IMR-90 (cell line): ENCODE data around the gene MARCHF3. TPM values are rescaled to one million over a fixed set of nuclear protein-coding genes. Genes with fewer than 3 reads are reported as not detected.

ENCODE experiments used
- ATAC-seq: fragments of 200-7000 bp; cut with Tn5 transposase; 2 replicates; pipeline ENCODE4 v1.9.1; 2020; ENCODE audit warnings: low read depth, mild to moderate bottlenecking, moderate library complexity
- BruUV-seq: library from RNA; stranded (reverse); fragments of 400-500 nt; replicated peaks from 2 replicates; lab custom pipeline; 2021; lab: Mats Ljungman, UMichigan
- CTCF ChIA-PET: fragments of 300-600 bp; formaldehyde crosslinking; extraction: SDS; loops from one replicate; lab custom pipeline; 2021; ENCODE audit warnings: antibody characterized with exemption; lab: Yijun Ruan, JAX
- POLR2A ChIA-PET: fragments of 300-600 bp; sonication (Branson Sonifier 250); formaldehyde crosslinking; loops from one replicate; lab custom pipeline; 2022; ENCODE audit warnings: antibody characterized with exemption; ENCODE audit not compliant: unreplicated experiment; lab: Charles Lee
- DNase-seq: peaks from one replicate; pipeline ENCODE4 v3.0.0; 2013
- H2AFZ ChIP-seq: replicated peaks from 2 replicates; pipeline ENCODE3; 2013; ENCODE audit warnings: low read length, mild to moderate bottlenecking; ENCODE audit not compliant: poor library complexity
- H2AK5ac ChIP-seq: 2 replicates; pipeline ENCODE4 v1.6.1; 2013; ENCODE audit warnings: low read depth, low read length, inconsistent platforms
- H2AK9ac ChIP-seq: replicated peaks from 2 replicates; pipeline ENCODE3; 2013; ENCODE audit warnings: mild to moderate bottlenecking, low read depth, low read length, moderate library complexity; ENCODE audit not compliant: poor library complexity
- H2BK120ac ChIP-seq: 2 replicates; pipeline ENCODE4 v1.6.1; 2013; ENCODE audit warnings: low read depth, low read length, inconsistent platforms
- H2BK15ac ChIP-seq: 3 replicates; pipeline ENCODE4 v1.6.1; 2013; ENCODE audit warnings: low read depth, low read length, inconsistent platforms
- H2BK20ac ChIP-seq: 2 replicates; pipeline ENCODE4 v1.6.1; 2013; ENCODE audit warnings: low read depth, mild to moderate bottlenecking, inconsistent platforms, low read length, moderate library complexity
- H2BK5ac ChIP-seq: 2 replicates; pipeline ENCODE4 v1.6.1; 2013; ENCODE audit warnings: mild to moderate bottlenecking, low read depth, low read length, inconsistent platforms; ENCODE audit not compliant: poor library complexity, severe bottlenecking
- H3K14ac ChIP-seq: replicated peaks from 2 replicates; pipeline ENCODE4 v1.6.1; 2013; ENCODE audit warnings: low read depth, low read length, inconsistent platforms
- H3K18ac ChIP-seq: 2 replicates; pipeline ENCODE4 v1.6.1; 2013; ENCODE audit warnings: low read depth, low read length, control low read depth
- H3K23ac ChIP-seq: 2 replicates; pipeline ENCODE4 v1.6.1; 2013; ENCODE audit warnings: low read depth, low read length, inconsistent platforms
- H3K27ac ChIP-seq: 2 replicates; pipeline ENCODE4 v1.5.1; 2013; ENCODE audit warnings: mild to moderate bottlenecking, control low read depth, low read length; ENCODE audit not compliant: insufficient read depth
- H3K27me3 ChIP-seq: 2 replicates; pipeline ENCODE4 v1.6.1; 2013; ENCODE audit warnings: low read length; ENCODE audit not compliant: control insufficient read depth, insufficient read depth
- H3K36me3 ChIP-seq: 2 replicates; pipeline ENCODE4 v1.6.1; 2013; ENCODE audit warnings: low read length, mixed read lengths; ENCODE audit not compliant: control insufficient read depth, insufficient read depth
- H3K4ac ChIP-seq: 2 replicates; pipeline ENCODE4 v1.6.1; 2013; ENCODE audit warnings: low read depth, low read length, inconsistent platforms
- H3K4me1 ChIP-seq: 2 replicates; pipeline ENCODE4 v1.6.1; 2013; ENCODE audit warnings: low read length, mixed read lengths; ENCODE audit not compliant: control insufficient read depth, insufficient read depth
- H3K4me2 ChIP-seq: 2 replicates; pipeline ENCODE4 v1.6.1; 2013; ENCODE audit warnings: low read depth, mild to moderate bottlenecking, control low read depth, low read length, moderate library complexity
- H3K4me3 ChIP-seq: 2 replicates; pipeline ENCODE4 v1.5.1; 2013; ENCODE audit warnings: low read depth, mild to moderate bottlenecking, control low read depth, low read length, moderate library complexity; ENCODE audit not compliant: insufficient read depth
- H3K56ac ChIP-seq: 2 replicates; pipeline ENCODE4 v1.6.1; 2013; ENCODE audit warnings: low read length, inconsistent platforms; ENCODE audit not compliant: insufficient read depth; ENCODE audit errors: extremely low read depth
- H3K79me1 ChIP-seq, 2 experiments: 2 replicates each; pipeline ENCODE4 v1.6.1; 2013; ENCODE audit warnings: low read length in 2 of 2, inconsistent platforms in 1 of 2, low read depth in 1 of 2
- H3K9ac ChIP-seq: 2 replicates; pipeline ENCODE4 v1.6.1; 2013; ENCODE audit warnings: low read depth, low read length, control low read depth
- H3K9me1 ChIP-seq: 2 replicates; pipeline ENCODE4 v1.6.1; 2013; ENCODE audit warnings: low read length, inconsistent platforms; ENCODE audit not compliant: insufficient read depth
- H3K9me3 ChIP-seq: 2 replicates; pipeline ENCODE4 v1.6.1; 2013; ENCODE audit warnings: low read length; ENCODE audit not compliant: control insufficient read depth, insufficient read depth
- H4K20me1 ChIP-seq: 2 replicates; pipeline ENCODE4 v1.6.1; 2013; ENCODE audit warnings: low read length, inconsistent platforms; ENCODE audit not compliant: insufficient read depth
- H4K5ac ChIP-seq: 2 replicates; pipeline ENCODE4 v1.6.1; 2013; ENCODE audit warnings: mild to moderate bottlenecking, low read depth, low read length, control low read depth
- H4K8ac ChIP-seq, 2 experiments: 2 replicates each; pipeline ENCODE4 v1.6.1; 2013; ENCODE audit warnings: low read depth in 2 of 2, low read length in 2 of 2, control low read depth in 1 of 2, inconsistent platforms in 1 of 2
- H4K91ac ChIP-seq: 2 replicates; pipeline ENCODE4 v1.6.1; 2013; ENCODE audit warnings: low read depth, low read length, inconsistent platforms; ENCODE audit not compliant: insufficient read depth
- BHLHE40 ChIP-seq: fragments of 150-350 bp; IDR thresholded peaks from 2 replicates; pipeline ENCODE4 v1.6.1; 2016; ENCODE audit warnings: mild to moderate bottlenecking, low read depth, low read length
- FOS ChIP-seq: fragments of 150-350 bp; IDR thresholded peaks from 2 replicates; pipeline ENCODE4 v1.6.1; 2016; ENCODE audit warnings: low read depth, low read length
- MAFK ChIP-seq: IDR thresholded peaks from 2 replicates; pipeline ENCODE4 v1.6.1; 2012; ENCODE audit warnings: low read depth, low read length, improper control_type of control experiment
- MXI1 ChIP-seq: IDR thresholded peaks from 2 replicates; pipeline ENCODE4 v1.6.1; 2012; ENCODE audit warnings: low read depth, mild to moderate bottlenecking, low read length, moderate library complexity, borderline replicate concordance
- NFE2L2 ChIP-seq: fragments of 150-350 bp; IDR thresholded peaks from 2 replicates; pipeline ENCODE4 v1.6.1; 2016; ENCODE audit warnings: low read depth, mild to moderate bottlenecking, low read length
- POLR2A ChIP-seq: IDR thresholded peaks from 2 replicates; pipeline ENCODE4 v1.6.1; 2012; ENCODE audit warnings: mild to moderate bottlenecking, low read depth, low read length
- RCOR1 ChIP-seq: IDR thresholded peaks from 2 replicates; pipeline ENCODE4 v1.6.1; 2012; ENCODE audit warnings: mild to moderate bottlenecking, low read length, improper control_type of control experiment; ENCODE audit not compliant: insufficient replicate concordance
- WGBS, 2 experiments: methylation state at CpG; one replicate each; pipeline versions ENCODE4 v1.1.5 to v1.1.7; 2013; ENCODE audit warnings: missing lambda C conversion rate in 2 of 2; ENCODE audit not compliant: insufficient read length in 1 of 2; ENCODE audit errors: extremely low coverage in 2 of 2; 5-methylcytosine and 5-hydroxymethylcytosine counted together
- dilution Hi-C: fragments of 300-500 bp; cut with HindIII; formaldehyde crosslinking; loops from one replicate; pipeline ENCODE4 v1.14.3; 2018; ENCODE audit warnings: low sequenced_read_pairs; ENCODE audit not compliant: unreplicated experiment
- in situ Hi-C: fragments of 300-500 bp; cut with MboI; formaldehyde crosslinking; loops from 3 replicates; pipeline ENCODE4 v1.14.3; 2019; ENCODE audit warnings: low sequenced_read_pairs, inconsistent platforms, mixed read lengths
- intact Hi-C: fragments of 100-400 bp; cut with micrococcal nuclease; formaldehyde crosslinking; loops from 2 replicates; pipeline ENCODE4 v1.10.0; 2022
- polyA plus RNA-seq, 3 experiments: library from polyadenylated mRNA; depleted of rRNA; stranded (reverse); fragments of >200 nt; gene quantifications; 2 replicates each; pipeline ENCODE4 v1.2.3, GENCODE V29; 2012; ENCODE audit warnings: low replicate concordance in 1 of 3
- total RNA-seq: library from RNA; depleted of rRNA; stranded (reverse); fragments of >200 nt; gene quantifications from 2 replicates; pipeline ENCODE4 v1.2.3, GENCODE V29; 2012
- TF ChIP-seq, protein P1 (sequence below): fragments of 150-350 bp; IDR thresholded peaks from 2 replicates; pipeline ENCODE4 v1.6.1; 2016; ENCODE audit warnings: low read depth, mild to moderate bottlenecking, low read length, moderate library complexity, borderline replicate concordance
- TF ChIP-seq, protein P2 (sequence below): fragments of 150-350 bp; IDR thresholded peaks from 2 replicates; pipeline ENCODE4 v1.6.1; 2017; ENCODE audit warnings: mild to moderate bottlenecking, antibody characterized with exemption, low read length, low read depth
- TF ChIP-seq, protein P3 (sequence below): conservative IDR thresholded peaks from 2 replicates; pipeline ENCODE4 v1.5.1; 2012; ENCODE audit warnings: mild to moderate bottlenecking, low read depth, low read length, improper control_type of control experiment

The MARCHF3 gene
- total and polyA plus RNA-seq, 2 of the 4 experiments (the other 2 are of a cell fraction) = 11.2 to 18.8 TPM

DNA sequence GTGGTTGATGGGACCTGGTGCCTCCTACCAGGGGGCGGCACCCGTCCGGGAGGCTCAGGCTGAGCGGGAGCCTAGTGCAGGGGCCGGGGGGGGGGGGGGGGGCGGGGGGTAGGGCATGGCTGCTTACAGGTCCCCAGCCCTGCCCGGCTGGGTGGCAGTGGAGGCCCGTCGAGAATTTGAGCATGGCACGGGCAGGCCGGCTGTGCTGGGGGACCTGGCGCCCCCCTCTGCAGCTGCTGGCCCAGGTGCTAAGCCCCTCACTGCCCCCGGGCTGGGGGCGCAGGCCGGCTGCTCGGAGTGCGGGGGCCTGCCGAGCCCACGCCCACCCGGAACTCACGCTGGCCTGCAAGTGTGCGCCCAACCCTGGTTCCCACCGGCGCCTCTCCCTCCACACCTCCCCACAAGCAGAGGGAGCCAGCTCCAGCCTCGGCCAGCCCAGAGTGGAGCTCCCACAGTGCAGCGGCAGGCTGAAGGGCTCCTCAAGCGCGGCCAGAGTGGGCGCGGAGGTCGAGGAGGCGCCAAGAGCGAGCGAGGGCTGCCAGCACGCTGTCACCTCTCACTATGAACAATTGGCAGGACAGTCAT is 175.7 kb downstream of the MARCHF3 start:
- dilution Hi-C loops (no loop called here), intact Hi-C loops (no loop called here), in situ Hi-C loops (loop anchor here (10.0 kb wide), 1 partner anchor 470 kb away; no protein-coding TSS in a partner anchor)
- H3K79me1 ChIP-seq = no peaks in the 10 kb centered on the region; a peak in 1 of 4 replicates
- no peak overlapping the region for H4K5ac ChIP-seq
- H3K4me2 ChIP-seq = no peak overlapping the region
- no peaks in the 10 kb centered on the region for H3K36me3 ChIP-seq
- H2BK120ac ChIP-seq = no peak overlapping the region
- H3K9ac ChIP-seq = no peak overlapping the region
- POLR2A ChIA-PET = no interaction called here
- TF ChIP-seq NFE2L2 (no peak), FOS (no peak), RCOR1 (no peak), POLR2A (no peak), MXI1 (no peak), MAFK (no peak), BHLHE40 (no peak)
- TF ChIP-seq, protein P1, sequence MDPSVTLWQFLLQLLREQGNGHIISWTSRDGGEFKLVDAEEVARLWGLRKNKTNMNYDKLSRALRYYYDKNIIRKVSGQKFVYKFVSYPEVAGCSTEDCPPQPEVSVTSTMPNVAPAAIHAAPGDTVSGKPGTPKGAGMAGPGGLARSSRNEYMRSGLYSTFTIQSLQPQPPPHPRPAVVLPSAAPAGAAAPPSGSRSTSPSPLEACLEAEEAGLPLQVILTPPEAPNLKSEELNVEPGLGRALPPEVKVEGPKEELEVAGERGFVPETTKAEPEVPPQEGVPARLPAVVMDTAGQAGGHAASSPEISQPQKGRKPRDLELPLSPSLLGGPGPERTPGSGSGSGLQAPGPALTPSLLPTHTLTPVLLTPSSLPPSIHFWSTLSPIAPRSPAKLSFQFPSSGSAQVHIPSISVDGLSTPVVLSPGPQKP = no peak
- TF ChIP-seq, protein P2, sequence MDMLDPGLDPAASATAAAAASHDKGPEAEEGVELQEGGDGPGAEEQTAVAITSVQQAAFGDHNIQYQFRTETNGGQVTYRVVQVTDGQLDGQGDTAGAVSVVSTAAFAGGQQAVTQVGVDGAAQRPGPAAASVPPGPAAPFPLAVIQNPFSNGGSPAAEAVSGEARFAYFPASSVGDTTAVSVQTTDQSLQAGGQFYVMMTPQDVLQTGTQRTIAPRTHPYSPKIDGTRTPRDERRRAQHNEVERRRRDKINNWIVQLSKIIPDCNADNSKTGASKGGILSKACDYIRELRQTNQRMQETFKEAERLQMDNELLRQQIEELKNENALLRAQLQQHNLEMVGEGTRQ = no peak
- TF ChIP-seq, protein P3, sequence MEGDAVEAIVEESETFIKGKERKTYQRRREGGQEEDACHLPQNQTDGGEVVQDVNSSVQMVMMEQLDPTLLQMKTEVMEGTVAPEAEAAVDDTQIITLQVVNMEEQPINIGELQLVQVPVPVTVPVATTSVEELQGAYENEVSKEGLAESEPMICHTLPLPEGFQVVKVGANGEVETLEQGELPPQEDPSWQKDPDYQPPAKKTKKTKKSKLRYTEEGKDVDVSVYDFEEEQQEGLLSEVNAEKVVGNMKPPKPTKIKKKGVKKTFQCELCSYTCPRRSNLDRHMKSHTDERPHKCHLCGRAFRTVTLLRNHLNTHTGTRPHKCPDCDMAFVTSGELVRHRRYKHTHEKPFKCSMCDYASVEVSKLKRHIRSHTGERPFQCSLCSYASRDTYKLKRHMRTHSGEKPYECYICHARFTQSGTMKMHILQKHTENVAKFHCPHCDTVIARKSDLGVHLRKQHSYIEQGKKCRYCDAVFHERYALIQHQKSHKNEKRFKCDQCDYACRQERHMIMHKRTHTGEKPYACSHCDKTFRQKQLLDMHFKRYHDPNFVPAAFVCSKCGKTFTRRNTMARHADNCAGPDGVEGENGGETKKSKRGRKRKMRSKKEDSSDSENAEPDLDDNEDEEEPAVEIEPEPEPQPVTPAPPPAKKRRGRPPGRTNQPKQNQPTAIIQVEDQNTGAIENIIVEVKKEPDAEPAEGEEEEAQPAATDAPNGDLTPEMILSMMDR = no peak
- no peak overlapping the region for H3K4me3 ChIP-seq
- no peak overlapping the region for H4K8ac ChIP-seq
- 100% methylated on average over 10 of the region's 35 CpGs; no CpG with 5 or more reads in 1 of the 2 experiments for WGBS, 2 experiments
- no peak overlapping the region for H3K23ac ChIP-seq
- no peak overlapping the region for H3K4ac ChIP-seq
- H3K4me1 ChIP-seq = peaks cover 2% of the 10 kb centered on the region; the same call in 1 of the 2 replicates
- H2AFZ ChIP-seq = no peak overlapping the region
- H2BK15ac ChIP-seq = no peak overlapping the region
- no peaks in the 10 kb centered on the region; the same call in 1 of the 2 replicates for H3K9me1 ChIP-seq
- no peak overlapping the region for H4K91ac ChIP-seq
- H2BK20ac ChIP-seq = no peak overlapping the region
- BruUV-seq = no TSS peak
- no peaks in the 10 kb centered on the region for H3K9me3 ChIP-seq
- no peak overlapping the region for H3K18ac ChIP-seq
- H2AK5ac ChIP-seq = no peak overlapping the region
- no peaks in the 10 kb centered on the region for H3K27me3 ChIP-seq
- ATAC-seq (no peak), DNase-seq (no peak)
- no peaks in the 10 kb centered on the region for H4K20me1 ChIP-seq
- H3K27ac ChIP-seq = no peak overlapping the region
- CTCF ChIA-PET = no interaction called here
- H3K14ac ChIP-seq = no peak overlapping the region
- H3K56ac ChIP-seq = no peak overlapping the region
- H2BK5ac ChIP-seq = no peak overlapping the region
- no peak overlapping the region for H2AK9ac ChIP-seq
